Dedifferentiated amniotic fluid mesenchymal stem cell (primary cell): Measurements from ENCODE around the gene EFNA1.

ENCODE experiments used
- DNase-seq: peaks from one replicate; pipeline ENCODE4 v3.0.0-alpha.2; 2016; ENCODE audit errors: extremely low spot score

Gene EFNA1

GRCh38 chr1:155174324-155175280 is 46.9 kb downstream of the EFNA1 start:
- DNase-seq, result no peak

GRCh38 chr1:155175281-155175926 is 47.7 kb downstream of the EFNA1 start:
- DNase-seq, result no peak

GRCh38 chr1:155175927-155176371 is 48.3 kb downstream of the EFNA1 start:
- DNase-seq, result no peak

GRCh38 chr1:155176544-155177071 is 48.9 kb downstream of the EFNA1 start:
- peak; percentile 74 for DNase-seq

GRCh38 chr1:155177192-155177917 is 49.7 kb downstream of the EFNA1 start:
- no peak for DNase-seq

- no peak for DNase-seq
Measured at GRCh38 chr1:155177918-155178281, 50.2 kb downstream of the EFNA1 start.

GRCh38 chr1:155178441-155179111 is 50.9 kb downstream of the EFNA1 start:
- no peak for DNase-seq

GRCh38 chr1:155179112-155180031 is 51.7 kb downstream of the EFNA1 start:
- DNase-seq, result no peak

- no peak for DNase-seq
Measured at GRCh38 chr1:155181371-155182051, 53.8 kb downstream of the EFNA1 start.

GRCh38 chr1:155182052-155182550 is 54.4 kb downstream of the EFNA1 start:
- DNase-seq, result no peak

- no peak for DNase-seq
Measured at GRCh38 chr1:155183775-155184221, 56.1 kb downstream of the EFNA1 start.

GRCh38 chr1:155184351-155184811 is 56.7 kb downstream of the EFNA1 start:
- DNase-seq, result no peak
